ENCODE data around the gene ALDH3A1.

Gene ALDH3A1

GRCh38 chr17:19740933-19741332 lies 7.2 kb downstream of the ALDH3A1 start:
- no peak for DNase-seq

- no peak for DNase-seq
These were observed 8.6 kb downstream of the ALDH3A1 start for GRCh38 chr17:19739241-19740201.

- no peak for DNase-seq
These were observed 9.3 kb downstream of the ALDH3A1 start for GRCh38 chr17:19738757-19739156.

GRCh38 chr17:19738073-19738449 lies 10.0 kb downstream of the ALDH3A1 start:
- no peak for DNase-seq

- no peak for DNase-seq
These were observed 10.6 kb downstream of the ALDH3A1 start for GRCh38 chr17:19737305-19738072.

GRCh38 chr17:19736071-19736470 lies 12.0 kb downstream of the ALDH3A1 start:
- no peak for DNase-seq

- DNase-seq: no peak
These were observed 14.1 kb downstream of the ALDH3A1 start for GRCh38 chr17:19733953-19734526.

- DNase-seq: no peak
These were observed 16.5 kb downstream of the ALDH3A1 start for GRCh38 chr17:19731626-19732025.

GRCh38 chr17:19730843-19731242 lies 17.3 kb downstream of the ALDH3A1 start:
- DNase-seq: no peak

GRCh38 chr17:19729900-19730299 lies 18.2 kb downstream of the ALDH3A1 start:
- DNase-seq: no peak

- peak in 1 of 2 experiments; percentile 28 for DNase-seq
These were observed 20.0 kb downstream of the ALDH3A1 start for GRCh38 chr17:19728084-19728495.

GRCh38 chr17:19727501-19728078 lies 20.5 kb downstream of the ALDH3A1 start:
- DNase-seq: no peak

GRCh38 chr17:19726631-19727376 lies 21.3 kb downstream of the ALDH3A1 start:
- DNase-seq: no peak

- DNase-seq: no peak
These were observed 22.6 kb downstream of the ALDH3A1 start for GRCh38 chr17:19725486-19725885.

- no peak for DNase-seq
These were observed 23.3 kb downstream of the ALDH3A1 start for GRCh38 chr17:19724501-19725420.

- no peak for DNase-seq
These were observed 24.1 kb downstream of the ALDH3A1 start for GRCh38 chr17:19723964-19724363.

GRCh38 chr17:19720631-19721426 lies 27.3 kb downstream of the ALDH3A1 start:
- DNase-seq: no peak

- DNase-seq: no peak
These were observed 28.0 kb downstream of the ALDH3A1 start for GRCh38 chr17:19720210-19720475.

- no peak for DNase-seq
These were observed 28.5 kb downstream of the ALDH3A1 start for GRCh38 chr17:19719355-19720209.

All from NCI-H2081 (cell line).